ENCODE data around the gene RBM12.

DNA sequence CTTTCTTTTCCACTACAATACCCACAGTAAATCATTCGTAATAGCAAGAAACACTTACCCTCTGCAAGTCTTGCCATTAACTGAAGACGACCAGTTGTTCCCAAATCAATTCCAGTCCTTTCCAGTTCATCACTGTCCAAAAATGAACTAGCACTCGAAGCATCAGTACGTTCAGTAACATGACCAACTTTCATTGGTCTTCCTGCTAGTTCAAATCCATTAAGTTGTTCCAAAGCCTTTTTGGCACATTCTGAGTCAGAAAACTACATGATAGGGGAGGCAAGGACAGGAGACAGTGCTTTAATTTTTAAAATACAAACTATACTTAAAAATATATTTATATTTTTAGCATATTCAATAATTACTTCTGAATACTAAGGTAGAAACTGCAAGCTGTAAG, 49.4 kb upstream of the RBM12 start:
- TF ChIP-seq, protein P1, sequence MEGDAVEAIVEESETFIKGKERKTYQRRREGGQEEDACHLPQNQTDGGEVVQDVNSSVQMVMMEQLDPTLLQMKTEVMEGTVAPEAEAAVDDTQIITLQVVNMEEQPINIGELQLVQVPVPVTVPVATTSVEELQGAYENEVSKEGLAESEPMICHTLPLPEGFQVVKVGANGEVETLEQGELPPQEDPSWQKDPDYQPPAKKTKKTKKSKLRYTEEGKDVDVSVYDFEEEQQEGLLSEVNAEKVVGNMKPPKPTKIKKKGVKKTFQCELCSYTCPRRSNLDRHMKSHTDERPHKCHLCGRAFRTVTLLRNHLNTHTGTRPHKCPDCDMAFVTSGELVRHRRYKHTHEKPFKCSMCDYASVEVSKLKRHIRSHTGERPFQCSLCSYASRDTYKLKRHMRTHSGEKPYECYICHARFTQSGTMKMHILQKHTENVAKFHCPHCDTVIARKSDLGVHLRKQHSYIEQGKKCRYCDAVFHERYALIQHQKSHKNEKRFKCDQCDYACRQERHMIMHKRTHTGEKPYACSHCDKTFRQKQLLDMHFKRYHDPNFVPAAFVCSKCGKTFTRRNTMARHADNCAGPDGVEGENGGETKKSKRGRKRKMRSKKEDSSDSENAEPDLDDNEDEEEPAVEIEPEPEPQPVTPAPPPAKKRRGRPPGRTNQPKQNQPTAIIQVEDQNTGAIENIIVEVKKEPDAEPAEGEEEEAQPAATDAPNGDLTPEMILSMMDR (IDR thresholded peaks at IDR 0.05), result no peak
- no peak for TF ChIP-seq REST (IDR thresholded peaks at IDR 0.05; ENCODE audit: insufficient read depth in 1 of 2, low read depth in 2 of 2, low read length in 1 of 2)
